Putamen (tissue), 1 donor: ENCODE data around the gene AXIN2.
"Not testable (repeated sequence)": the region's sequence is repeated elsewhere in the genome, so short reads cannot be mapped to it uniquely, and the experiment has no call there.

Experiments used
- DNase-seq: peaks from one replicate; pipeline ENCODE4 v3.0.0-alpha.2; 2016; ENCODE audit warnings: low spot score

The AXIN2 gene

DNA sequence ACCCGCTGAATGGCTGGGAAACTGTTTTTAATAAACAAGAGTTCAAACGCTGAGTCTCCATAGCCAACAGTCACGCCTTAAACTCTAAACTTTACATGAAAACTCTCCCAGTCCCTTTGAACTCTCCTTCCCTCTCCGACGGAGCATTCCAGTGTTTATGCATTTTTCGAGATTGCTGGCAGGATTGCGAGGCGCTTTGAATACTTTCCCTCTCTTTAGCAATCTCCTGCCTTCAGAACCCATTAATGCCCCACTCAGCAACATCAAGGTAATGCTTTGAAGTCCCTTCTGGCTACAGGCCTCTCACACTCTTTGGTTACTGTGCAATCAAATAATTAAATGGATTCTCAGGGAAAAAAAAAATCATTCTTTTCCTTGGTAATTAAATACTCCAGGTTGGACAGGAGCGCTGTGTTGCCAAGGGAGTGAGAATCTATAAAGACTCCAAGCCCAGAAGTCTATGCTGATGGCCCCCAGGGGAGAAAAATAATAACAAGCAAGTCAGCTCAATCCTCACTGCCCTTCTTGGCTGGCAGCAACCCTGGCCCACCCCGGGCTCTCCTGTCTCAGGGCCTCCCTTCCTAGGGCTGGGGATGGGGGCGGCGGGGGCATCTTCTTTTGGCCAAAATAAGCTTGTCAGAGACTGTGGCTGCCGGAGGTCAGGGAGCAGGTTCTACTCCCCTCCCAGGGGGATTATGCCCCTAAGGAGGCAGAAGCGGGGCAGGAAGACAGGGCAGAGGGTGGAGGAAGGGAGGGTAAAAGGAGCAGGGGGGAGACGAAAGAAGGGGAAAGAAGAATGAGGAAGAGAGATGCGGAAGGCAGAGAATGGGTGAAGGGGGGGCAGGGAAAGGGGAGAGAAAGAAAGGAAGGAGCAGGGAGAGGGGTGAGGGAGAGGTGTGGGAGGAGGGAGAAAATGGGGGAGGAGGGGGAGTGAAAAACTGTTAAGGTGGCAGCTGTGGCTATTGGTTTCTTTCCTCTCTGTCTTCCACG is 45.2 kb downstream of the AXIN2 start:
- no peak for DNase-seq

DNA sequence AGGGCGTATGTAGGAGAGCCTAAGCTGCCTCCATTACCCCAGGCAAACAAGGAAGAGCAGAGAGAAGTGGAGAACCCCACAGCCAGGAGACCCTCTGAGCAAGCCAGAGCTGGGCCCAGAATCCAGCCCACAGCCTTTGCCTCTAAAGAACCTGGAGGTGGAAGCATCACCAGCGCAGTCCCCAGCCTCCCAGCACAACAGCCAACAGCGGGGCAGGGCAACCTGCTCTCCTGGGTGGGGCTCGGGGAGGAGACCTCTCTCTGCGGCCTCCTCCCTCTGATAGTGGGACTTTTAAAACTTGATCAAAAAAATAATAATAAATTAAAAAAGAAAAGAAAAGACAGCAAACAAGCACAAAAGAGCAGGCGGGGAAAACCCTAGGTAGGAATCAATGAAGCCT is 45.9 kb downstream of the AXIN2 start:
- no peak for DNase-seq

DNA sequence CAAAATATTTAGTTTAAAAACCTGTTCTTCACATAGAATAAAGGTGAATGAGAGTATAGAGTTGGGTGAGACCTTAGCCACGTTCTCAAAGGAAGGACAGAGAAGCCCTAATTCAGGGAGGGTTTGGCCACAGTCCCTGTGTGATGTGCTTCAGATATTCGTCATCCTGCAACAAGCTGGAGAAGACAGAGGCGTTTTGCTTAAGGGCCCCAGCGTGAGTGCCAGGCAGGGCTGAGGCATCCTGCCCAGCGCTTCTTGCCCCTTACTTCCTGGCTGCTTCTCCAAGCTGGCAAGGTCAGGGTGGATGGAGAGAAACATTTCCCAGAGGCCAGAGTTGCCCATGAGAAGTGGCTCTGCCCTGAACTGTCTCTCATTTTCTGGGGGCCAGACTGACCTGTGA is 46.9 kb downstream of the AXIN2 start:
- DNase-seq, result no peak

DNA sequence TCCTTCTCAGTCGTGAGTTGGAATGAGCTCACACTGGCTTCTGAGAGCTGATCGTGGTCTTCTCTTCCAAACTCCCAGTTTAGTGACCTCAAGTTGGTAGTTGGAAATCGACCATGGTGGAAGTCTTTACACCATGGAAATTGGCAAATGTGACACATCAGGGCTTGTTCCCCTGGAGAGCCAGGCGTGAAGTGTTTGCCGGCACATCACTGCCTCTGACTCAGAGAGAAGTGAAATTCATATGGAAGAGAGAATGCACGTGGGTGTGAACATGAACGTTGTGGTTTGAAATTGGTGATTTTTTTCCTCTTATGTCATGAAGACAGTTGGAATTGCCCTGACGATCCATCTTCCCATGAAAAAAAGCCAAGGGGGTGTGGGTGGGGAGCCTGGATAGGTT is 47.4 kb downstream of the AXIN2 start:
- no peak for DNase-seq

DNA sequence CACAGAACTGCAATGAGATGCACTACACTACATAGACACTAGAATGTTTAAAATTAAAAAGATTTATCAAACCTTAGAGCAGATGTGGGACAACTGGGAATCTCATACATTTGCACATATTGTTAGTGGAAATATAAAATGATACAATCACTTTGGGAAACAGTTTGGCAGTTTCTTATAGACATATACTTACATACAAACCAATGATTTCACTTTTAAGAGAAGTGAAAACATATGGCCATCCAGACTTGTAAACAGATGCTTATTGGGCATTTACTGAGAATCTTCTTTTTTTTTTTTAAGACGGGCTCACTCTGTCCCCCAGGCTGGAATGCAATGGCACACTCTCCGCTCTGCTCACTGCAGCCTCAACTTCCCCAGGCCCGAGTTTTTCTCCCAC is 50.1 kb downstream of the AXIN2 start:
- DNase-seq, result no peak

DNA sequence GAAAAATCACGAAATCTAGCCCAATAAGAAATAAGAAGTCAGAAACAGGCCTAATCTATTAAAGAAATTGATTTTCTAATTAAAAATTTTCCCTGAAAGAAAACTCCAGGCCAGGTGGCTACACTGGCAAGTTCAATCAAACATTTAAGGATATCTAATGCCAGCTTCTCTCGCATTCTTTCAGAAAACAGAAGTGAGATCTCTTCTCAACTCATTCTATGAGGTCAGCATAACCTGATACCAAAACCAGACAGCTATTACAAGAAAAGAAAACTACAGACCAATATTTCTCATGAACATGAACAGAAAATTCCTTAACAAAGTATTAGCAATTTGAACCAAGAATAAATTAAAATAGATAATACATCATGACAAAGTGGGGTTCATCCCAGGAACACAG is 52.4 kb downstream of the AXIN2 start:
- no peak for DNase-seq

DNA sequence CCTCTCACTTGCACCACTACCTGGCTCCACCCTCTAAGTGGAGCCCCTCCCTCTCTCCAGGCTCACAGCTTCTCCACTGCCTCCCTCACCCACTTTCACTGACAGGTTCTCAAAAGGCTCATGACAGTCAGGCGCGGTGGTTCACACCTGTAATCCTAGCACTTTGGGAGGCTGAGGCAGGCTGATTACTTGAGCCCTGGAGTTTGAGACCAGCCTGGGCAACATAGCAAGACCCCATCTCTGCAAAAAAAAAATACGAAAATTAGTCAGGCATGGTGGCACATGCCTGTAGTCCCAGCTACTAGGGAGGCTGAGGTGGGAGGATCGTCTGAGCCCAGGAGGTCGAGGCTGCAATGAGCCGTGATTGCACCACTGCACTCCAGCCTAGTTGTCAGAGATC is 56.8 kb downstream of the AXIN2 start:
- DNase-seq, result not testable (repeated sequence)

DNA sequence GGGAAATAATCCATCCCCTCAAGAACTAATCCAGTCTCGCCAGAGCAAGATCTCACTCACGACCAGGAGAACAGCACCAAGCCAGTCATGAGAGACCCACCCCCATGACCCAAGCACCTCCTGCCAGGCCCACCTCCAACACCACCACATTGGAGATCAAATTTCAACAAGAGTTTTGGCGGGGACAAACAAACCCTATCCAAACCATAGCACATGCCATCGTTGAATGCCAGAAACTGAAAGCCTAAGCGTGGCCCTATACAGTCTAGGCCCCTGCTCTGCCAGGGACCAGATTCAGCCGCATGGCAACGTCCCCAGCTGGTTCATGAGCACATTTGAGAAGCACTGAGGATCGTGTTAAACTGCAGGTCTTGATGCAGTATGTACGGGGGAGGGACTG is 57.3 kb downstream of the AXIN2 start:
- no peak for DNase-seq

DNA sequence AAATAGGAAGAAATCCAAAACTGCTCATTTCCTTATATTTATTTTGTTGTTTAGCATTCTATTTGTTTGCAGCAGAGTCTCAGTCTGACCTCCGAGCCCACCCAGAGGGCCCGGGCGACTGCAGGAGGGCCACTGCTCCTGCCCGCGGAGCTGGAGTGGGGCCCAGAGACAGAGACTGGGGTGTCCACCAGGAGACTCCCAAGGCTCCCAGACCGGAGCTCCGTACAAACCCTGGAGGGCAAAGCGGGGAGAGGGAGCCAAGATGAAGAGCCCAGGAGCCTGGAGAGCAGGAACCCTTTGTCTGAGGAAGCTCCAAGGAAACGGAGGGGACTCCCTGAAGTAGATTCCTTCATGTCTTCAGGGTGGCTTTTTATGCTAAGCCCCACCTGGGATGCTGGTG is 57.9 kb downstream of the AXIN2 start:
- DNase-seq, result no peak

DNA sequence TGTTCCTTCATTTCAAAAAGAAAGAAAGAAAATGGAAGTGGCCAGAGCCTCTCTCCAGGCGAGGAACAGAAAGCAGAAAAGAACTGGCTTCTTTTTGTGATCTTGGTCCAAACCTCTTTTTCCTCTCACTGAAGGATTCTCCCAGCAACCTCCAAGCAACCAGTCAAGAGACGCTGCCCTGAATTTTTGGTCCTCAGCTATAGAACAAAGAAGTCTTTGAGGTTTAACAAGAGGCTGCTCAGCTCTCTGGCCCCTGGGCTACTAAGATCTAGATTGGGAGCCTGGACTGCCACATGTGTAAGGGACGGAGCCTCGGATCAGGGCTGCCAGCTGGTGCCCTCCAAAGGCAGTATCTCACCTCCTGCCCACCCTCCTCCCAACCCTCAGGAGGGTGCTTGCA is 62.6 kb downstream of the AXIN2 start:
- DNase-seq, result peak; percentile 14

DNA sequence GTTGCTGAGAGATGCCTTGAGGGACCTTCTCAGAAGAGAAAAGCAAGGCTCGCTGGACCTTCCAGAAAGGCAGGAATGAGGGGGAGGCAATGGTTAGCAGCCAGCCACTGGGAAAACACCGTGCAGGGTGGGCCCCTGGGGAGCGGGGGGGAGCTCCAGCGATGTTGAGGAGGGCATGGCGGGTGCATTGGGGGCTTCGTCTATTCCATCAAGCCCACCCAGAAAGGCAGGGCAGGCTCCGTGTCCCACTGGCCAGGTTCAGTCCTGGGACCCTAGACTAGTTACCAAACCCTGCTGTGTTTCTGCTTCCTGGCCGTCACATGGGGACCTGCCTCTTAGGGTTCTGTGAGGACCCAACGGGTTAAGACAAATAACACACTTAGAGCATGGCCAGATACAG is 64.6 kb downstream of the AXIN2 start:
- no peak for DNase-seq

DNA sequence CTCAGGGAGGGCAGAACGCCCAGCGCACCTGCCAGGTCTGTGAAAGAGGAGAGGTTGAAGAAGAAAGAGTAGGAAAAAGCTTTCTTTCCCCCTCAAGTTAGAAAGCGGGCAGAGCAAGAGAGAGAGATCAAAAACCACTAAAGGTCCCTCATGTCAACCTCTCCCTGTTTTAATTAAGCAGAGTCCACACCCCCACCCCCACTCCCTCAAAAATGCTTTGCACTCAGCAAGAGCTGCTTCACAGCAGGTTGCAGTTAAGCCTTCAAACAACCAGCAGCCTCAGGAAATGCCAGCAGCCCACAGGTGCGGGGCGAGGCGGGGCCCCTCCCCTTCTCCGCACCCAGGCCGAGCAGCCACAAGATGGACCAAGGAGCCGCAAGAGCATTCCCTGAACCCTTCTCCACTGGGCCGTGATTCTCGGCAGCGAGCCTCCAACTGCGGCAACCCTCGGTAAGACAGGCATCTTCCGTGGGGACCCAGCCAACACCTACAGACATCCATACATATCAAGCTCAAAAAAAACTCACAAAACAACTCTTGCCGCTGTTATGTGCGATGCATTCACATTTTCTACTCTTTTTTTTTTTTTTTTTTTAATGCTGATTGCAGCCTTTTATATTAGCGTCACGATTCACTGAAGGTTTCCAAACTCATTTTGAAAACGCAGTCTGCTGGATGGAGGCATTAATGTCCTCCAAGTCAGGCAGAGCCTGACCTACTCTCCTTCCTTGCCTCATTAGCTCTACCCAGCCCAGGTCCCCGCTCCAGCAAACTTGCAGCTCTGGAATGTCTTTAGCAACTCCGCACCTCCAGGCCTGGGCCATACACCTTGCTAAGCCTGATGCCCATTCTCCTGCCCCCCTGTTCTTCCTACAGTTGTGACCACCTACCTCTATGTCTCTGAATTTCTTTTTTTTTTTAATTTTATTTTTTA is 66.1 kb downstream of the AXIN2 start:
- no peak for DNase-seq

DNA sequence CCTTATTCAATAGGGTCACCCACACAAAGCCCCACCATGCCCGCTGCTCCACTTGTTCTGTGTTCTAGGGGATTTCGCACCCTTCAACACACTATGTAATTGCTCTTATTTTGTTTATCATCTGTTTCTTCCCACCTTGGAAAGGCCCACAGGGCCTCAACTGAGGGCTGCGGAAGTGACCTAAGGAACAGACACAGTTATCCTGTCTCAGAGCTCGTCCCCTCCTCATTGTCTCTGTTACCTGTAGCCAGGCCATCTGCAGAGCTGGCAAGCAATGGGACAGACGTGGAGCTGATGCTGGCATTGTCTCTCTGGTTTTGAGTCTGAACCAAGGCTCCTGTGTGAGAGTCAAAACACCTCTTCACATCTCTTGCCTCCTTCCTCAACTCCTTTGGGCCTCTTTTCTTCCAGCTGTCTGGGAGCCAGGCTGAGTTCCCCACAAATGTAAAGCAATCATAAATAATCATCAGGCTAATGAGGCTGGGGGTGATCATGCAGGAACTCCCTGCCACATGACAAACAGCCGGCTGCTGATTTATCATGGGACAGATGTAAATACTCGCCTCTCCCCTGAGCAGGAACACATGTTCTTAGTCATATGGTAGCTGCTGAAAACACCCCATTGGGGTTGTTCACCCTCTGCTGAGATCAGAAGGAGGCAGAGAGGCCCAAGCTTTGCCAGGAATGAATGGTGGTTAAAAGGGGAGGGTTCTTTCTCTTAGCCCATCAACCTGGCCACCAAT is 71.9 kb downstream of the AXIN2 start:
- DNase-seq, result no peak

DNA sequence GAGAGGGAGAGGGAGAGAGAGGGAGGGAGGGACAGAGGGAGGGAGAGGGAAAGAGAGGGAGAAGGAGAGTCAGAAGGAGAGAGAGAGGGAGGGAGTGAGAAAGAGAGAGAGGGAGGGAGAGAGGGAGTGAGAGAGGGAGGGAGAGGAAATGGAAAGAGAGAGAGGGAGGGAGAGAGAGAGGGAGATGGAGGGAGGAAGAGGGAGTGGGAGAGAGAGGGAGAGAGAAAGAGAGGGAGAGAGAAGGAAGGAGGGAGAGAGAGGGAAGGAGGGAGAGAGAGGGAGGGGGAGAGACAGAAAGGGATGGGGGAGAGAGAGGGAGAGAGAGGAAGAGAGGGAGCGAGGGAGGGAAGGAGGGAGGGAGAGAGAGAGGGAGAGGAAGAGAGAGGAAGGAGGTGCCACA is 72.8 kb downstream of the AXIN2 start:
- DNase-seq, result no peak

DNA sequence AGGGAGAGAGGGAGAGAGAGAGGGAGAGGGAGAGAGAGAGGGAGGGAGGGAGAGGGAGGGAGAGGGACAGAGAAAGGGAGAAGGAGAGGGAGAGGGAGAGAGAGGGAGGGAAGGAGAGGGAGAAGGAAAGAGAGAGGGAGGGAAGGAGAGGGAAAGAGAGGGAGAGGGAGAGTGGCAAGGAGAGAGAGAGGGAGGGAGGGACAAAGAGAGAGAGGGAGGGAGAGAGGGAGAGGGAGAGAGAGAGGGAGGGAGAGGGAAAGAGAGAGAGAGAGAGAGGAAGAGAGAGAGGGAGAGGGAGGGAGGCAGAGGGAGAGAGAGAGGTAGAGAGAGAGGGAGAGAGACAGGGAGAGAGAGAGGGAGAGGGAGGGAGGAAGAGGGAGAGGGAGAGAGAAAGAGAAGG is 73.5 kb downstream of the AXIN2 start:
- no peak for DNase-seq

DNA sequence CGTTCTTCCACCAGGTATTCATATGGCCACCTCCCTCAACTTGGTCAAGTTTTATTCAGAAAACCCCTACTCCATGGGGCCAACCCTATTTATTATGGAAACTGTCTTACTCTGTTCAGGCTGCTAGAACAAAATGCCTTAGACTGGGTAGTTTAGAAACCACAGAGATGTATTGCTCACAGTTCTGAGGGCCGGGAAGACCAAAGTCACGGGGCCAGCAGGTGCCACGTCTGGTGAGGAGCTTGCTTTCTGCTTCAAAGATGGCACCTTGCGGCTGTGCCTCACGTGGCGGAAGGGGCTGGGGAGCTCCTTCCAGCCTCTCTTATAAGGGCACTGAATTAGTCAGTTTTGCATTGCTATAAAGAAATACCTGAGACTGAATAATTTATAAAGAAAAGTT is 74.3 kb downstream of the AXIN2 start:
- no peak for DNase-seq

DNA sequence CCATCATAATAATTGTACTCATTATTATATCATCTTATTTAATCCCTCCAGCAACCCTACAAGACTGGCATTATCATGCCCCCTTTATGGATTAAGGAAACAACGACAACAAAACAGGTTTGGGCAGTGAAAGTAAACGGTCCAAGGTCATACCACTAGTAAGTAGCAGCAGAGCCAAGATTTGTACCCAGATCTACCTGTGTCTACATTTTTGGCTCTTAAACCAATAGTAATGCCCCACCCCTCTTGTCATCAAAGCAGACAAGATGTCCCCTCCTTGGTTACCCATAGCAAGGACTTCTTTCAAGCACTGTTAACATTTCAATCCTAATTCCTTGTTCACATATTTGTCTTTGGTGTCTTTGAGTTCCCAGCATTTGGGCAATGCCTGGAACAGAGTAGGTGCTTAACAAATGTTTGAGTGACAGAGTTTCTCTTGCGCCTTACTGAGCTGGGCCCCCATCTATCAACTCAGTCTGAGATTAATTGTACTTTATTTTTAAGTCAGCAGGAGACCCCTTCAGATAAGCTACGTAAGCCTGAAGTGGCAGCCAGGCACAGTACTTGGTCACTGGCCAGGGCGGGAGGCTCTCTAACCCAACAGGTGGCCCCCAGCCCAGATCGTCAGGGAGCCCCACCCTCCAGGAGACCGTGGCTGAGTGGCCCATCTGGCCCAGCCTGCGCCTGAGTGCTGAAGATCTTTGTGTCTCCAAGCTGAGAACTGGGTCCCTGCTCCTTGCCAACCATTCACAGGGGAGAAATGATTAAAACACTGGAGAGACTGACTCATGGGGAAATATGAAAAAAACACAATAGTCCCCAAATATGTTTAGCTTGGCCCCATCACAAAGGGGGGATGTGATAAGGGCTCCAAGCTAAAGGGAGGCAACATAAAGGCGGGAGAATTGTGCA is 75.8 kb downstream of the AXIN2 start:
- DNase-seq, result no peak

DNA sequence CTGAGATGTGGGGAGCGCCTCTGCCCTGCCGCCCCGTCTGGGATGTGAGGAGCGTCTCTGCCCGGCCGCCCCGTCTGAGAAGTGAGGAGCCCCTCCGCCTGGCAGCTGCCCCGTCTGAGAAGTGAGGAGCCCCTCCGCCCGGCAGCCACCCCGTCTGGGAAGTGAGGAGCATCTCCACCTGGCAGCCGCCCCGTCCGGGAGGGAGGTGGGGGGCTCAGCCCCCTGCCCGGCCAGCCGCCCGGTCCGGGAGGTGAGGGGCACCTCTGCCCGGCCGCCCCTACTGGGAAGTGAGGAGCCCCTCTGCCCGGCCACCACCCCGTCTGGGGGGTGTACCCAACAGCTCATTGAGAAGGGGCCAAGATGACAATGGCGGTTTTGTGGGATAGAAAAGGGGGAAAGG is 77.0 kb downstream of the AXIN2 start:
- not testable (repeated sequence) for DNase-seq

DNA sequence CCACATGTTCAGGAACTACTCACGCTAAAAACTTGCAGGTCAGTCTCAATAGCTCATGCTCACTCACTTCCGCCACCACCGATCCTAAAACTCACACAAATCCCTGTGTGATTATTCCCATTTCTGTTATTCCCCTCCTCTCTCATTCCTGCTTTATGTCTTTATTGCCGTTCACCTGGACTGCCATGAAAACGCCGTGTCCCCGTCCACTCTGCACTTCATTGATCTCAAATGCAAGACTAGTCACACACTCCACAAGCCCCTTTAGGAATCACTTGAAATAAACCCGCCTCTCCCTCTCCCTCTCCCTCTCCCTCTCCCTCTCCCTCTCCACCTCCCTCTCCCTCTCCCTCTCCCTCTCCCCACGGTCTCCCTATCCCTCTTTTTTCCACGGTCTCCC is 78.0 kb downstream of the AXIN2 start:
- no peak for DNase-seq

DNA sequence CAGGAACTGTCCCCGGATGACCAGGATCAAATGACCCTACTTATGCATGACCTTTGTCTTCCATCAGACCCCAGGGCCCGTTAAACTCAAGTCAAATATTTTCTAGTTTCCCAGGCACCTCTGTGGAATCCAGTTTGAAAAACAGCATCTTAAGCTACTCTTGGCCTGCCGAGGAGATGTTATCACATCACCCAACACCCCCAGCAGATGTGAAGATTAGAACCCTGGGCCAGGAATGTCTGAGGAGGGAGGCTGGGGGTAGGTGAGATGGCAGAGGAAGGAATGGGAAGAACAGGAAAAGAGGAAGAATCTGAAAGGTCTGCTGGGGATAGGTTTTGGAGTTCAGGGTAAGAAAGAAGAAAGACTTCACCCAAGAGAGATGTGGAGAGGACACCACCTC is 79.2 kb downstream of the AXIN2 start:
- DNase-seq, result no peak

DNA sequence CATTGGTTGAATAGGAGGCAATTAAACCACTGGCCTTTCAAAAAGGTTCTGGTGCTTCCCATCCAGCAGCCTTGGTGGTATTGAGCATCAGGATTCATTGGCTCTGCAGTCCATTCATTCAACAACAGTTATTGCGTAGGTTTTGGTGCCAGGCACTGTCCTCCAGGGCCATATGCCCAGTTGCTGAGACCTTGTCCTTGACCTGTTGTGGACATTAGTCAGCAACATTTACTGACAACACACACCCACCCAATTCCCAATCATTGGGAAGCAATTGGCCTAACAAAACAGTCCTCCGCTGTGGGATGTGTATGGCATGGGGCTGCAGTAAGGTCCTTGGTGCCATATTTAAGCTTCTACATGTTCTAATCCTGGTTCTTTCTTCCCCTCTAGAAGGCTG is 82.2 kb downstream of the AXIN2 start:
- no peak for DNase-seq
